Measurements from ENCODE around the gene PLXND1.
"Not testable (repeated sequence)": the region's sequence is repeated elsewhere in the genome, so short reads cannot be mapped to it uniquely, and the experiment has no call there.

Gene PLXND1

GRCh38 chr3:129612534-129613366 lies 6.3 kb upstream of the PLXND1 start:
- peak; percentile 29 for DNase-seq

- DNase-seq: peak; percentile 62
Observed at GRCh38 chr3:129611812-129612533, 5.5 kb upstream of the PLXND1 start.

GRCh38 chr3:129611446-129611800 lies 4.9 kb upstream of the PLXND1 start:
- no peak for DNase-seq

- not testable (repeated sequence) for DNase-seq
Observed at GRCh38 chr3:129610794-129611445, 4.4 kb upstream of the PLXND1 start.

GRCh38 chr3:129610276-129610675 lies 3.8 kb upstream of the PLXND1 start:
- no peak for DNase-seq

- peak; percentile 49 for DNase-seq
Observed at GRCh38 chr3:129609591-129610182, 3.2 kb upstream of the PLXND1 start.

- no peak for DNase-seq
Observed at GRCh38 chr3:129608936-129609590, 2.6 kb upstream of the PLXND1 start.

GRCh38 chr3:129608087-129608935 lies 1.8 kb upstream of the PLXND1 start:
- DNase-seq: peak; percentile 78

GRCh38 chr3:129607391-129608068 lies 1.1 kb upstream of the PLXND1 start:
- no peak for DNase-seq

GRCh38 chr3:129605922-129606635 lies 397 bp downstream of the PLXND1 start:
- peak; percentile 13 for DNase-seq

DNA sequence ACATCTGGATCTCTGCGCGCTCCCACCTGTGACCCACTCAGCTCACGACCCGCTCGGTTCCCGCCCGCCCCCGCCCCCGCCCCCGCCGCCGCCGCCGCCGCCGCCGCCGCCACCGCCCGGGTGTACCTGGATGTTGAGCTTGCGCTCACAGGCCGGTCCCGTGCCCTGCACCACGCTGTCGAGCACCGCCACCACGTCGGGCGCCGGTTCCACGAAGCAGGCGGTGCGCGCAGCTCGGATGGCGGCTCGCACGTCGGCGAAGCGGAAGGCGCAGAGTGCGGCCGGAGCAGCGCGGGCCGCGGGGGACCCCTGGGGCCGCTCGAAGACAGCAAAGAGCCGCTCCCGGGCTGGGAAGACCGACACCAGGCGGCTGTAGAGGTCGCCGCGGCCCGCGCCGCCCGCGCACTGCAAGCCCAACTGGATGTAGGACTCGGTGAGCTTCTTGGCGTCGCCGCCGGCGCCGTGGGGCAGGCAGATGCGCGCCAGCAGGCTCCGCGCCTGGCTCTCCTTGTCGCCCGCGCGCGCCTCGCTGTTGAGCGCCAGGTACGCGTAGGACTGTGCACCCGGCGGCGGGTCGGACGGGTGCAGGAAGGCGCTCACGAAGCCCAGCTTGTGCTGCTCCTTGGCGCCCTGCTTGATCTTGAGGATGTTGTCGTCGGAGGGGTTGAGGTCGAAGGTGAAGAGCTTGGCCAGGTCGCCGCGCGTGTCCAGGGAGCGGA lies 1.1 kb downstream of the PLXND1 start:
- peak; percentile 36 for DNase-seq

GRCh38 chr3:129604767-129605166 lies 1.7 kb downstream of the PLXND1 start:
- DNase-seq: no peak

GRCh38 chr3:129603991-129604749 lies 2.3 kb downstream of the PLXND1 start:
- DNase-seq: no peak

DNA sequence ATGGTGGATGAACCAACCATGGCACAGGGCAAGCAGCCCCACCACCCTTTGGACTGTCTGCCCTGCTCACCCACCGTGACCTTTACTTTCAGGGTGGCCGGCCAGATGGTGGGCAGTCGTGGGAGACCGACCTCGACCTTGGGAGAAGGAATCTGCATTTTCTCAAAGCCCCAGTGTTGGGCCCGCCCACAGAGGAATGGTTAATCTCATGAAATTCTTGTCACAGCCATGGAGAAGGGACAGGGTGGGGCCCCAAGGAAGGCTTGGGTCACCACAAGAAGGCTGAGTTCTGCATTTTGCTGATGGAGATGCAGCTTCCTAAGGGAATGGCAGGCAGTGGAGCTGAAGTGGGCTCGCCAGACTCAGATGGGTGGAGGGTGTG lies 2.9 kb downstream of the PLXND1 start:
- no peak for DNase-seq

DNA sequence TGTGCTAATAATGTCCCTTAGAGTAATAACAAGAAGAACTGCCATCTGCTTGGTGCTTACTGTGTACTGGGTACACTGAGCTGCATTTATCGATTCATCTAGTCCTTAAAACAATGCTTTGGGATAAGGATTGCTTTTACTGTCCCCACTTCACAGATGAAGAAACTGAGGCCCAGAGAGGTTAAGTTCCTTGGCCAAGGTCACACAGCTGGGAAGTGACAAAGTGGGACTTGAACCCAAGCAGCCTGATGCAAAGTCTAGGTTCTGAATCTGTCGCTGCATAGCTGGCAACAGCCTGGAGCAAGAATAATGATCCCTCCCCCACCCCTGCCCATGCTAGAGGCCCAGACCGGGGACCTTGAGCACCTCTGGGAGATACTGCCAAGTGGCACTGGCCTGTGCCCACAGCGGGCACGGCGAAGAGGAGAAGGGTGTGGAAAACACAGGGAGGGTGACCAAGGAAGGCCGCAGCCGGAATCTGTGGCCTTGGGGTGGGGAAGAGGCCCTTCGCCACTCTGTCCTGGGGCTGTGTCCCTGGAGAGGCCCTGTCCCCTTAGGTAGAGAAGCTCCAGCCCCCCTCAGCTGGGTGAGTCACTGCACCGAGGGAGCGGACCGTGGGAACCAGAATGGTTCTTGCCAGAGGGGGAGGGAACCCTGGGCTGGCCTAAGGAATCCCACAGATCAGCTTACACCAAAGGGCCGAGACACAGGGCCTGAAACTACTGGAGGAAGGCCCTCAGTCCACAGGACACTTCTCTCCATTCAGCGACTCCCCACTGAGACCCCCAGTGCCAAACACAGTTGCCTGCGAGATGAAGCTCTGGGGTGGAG lies 3.5 kb downstream of the PLXND1 start:
- DNase-seq: peak; percentile 85

GRCh38 chr3:129602309-129602708 lies 4.2 kb downstream of the PLXND1 start:
- no peak for DNase-seq

- DNase-seq: no peak
Observed at GRCh38 chr3:129601713-129602112, 4.8 kb downstream of the PLXND1 start.

DNA sequence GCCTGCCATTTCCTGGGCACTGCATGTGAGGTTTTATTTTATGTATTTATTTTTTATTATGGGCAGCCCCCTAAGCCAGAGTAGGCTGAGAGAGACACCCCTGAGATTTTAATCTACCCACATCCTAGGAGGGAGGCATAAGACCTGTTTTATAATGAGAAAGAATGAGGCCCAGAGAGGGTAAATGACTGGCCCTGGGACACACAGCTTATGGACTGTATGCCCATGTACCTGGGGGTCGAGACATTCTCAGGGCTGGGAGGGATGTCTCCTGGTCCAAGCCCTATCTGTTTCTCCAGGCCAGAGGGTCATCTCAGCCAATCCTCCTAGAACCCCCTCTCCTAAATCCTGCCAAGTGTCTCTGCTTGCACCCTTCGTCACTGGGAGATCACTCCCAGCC lies 6.1 kb downstream of the PLXND1 start:
- DNase-seq: no peak

All from fibroblast of upper back skin (primary cell).